HG03280 (cell line): ENCODE results near the gene MARCHF10.

Source experiments
- ATAC-seq: cut with Tn5 transposase; IDR thresholded peaks from one replicate; pipeline ENCODE4 v1.9.1; 2021; ENCODE audit warnings: mild to moderate bottlenecking, moderate library complexity; ENCODE audit not compliant: unreplicated experiment

Gene MARCHF10

GRCh38 chr17:62822080-62822904, 14.2 kb upstream of the MARCHF10 start:
- ATAC-seq, result no peak

- ATAC-seq, result no peak
Measured at GRCh38 chr17:62821189-62822079, 13.3 kb upstream of the MARCHF10 start.

- ATAC-seq, result no peak
Measured at GRCh38 chr17:62819511-62820221, 11.6 kb upstream of the MARCHF10 start.

GRCh38 chr17:62818526-62818925, 10.4 kb upstream of the MARCHF10 start:
- no peak for ATAC-seq

- ATAC-seq, result no peak
Measured at GRCh38 chr17:62816282-62816839, 8.2 kb upstream of the MARCHF10 start.

GRCh38 chr17:62809656-62810055, 1.5 kb upstream of the MARCHF10 start:
- ATAC-seq, result no peak

- no peak for ATAC-seq
Measured at GRCh38 chr17:62808576-62808970, 459 bp upstream of the MARCHF10 start.

GRCh38 chr17:62805234-62805633, 2.9 kb downstream of the MARCHF10 start:
- no peak for ATAC-seq

GRCh38 chr17:62804822-62805221, 3.3 kb downstream of the MARCHF10 start:
- no peak for ATAC-seq

GRCh38 chr17:62804025-62804424, 4.1 kb downstream of the MARCHF10 start:
- ATAC-seq, result no peak

GRCh38 chr17:62802561-62803205, 5.4 kb downstream of the MARCHF10 start:
- no peak for ATAC-seq

GRCh38 chr17:62801553-62802114, 6.5 kb downstream of the MARCHF10 start:
- no peak for ATAC-seq

GRCh38 chr17:62800585-62800984, 7.5 kb downstream of the MARCHF10 start:
- no peak for ATAC-seq

- ATAC-seq, result no peak
Measured at GRCh38 chr17:62797959-62798358, 10.2 kb downstream of the MARCHF10 start.

GRCh38 chr17:62796291-62796690, 11.8 kb downstream of the MARCHF10 start:
- no peak for ATAC-seq

- no peak for ATAC-seq
Measured at GRCh38 chr17:62794666-62794971, 13.5 kb downstream of the MARCHF10 start.

- no peak for ATAC-seq
Measured at GRCh38 chr17:62793919-62794665, 14.0 kb downstream of the MARCHF10 start.

GRCh38 chr17:62792447-62792800, 15.7 kb downstream of the MARCHF10 start:
- no peak for ATAC-seq

GRCh38 chr17:62791767-62792446, 16.2 kb downstream of the MARCHF10 start:
- ATAC-seq, result no peak
